ENCODE measurements around the gene CCDC80. TPM values are rescaled to one million over a fixed set of nuclear protein-coding genes. Genes with fewer than 3 reads are reported as not detected.
A peak's percentile ranks its signal among the peaks of the same experiment; 100 is the strongest.

The CCDC80 gene
- total RNA-seq, 1 donor from 2014 or later: 11.6 TPM

- no peak overlapping the region for H3K4me3 ChIP-seq (ENCODE audit: low read depth, low read length)
- no peak for TF ChIP-seq CTCF (conservative IDR thresholded peaks at IDR 0.05; ENCODE audit: low read depth, low read length)
- no peak for DNase-seq (ENCODE audit: low read depth)
Observed at GRCh38 chr3:112656043-112656442, 15.1 kb upstream of the CCDC80 start.

DNA sequence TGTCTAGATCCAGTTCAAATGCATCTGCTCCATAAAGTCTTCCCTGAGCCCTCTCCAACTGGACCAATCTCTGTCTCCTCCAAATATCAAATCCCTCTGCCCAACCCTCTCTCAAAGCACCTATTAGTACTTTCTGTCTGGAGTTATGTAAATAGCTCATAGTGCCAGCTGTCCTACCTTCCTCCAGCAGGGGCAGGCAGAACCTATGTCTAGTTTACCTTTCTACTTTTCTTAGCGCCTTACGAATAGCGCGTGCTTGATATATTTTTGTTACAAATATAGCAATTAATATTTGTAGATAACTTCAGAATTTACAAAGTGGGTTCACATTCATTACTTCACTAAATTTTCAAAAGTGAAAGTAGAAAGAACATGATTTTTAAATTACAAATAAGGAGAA lies 14.0 kb upstream of the CCDC80 start:
- peak; percentile 47 for TF ChIP-seq CTCF (conservative IDR thresholded peaks at IDR 0.05; ENCODE audit: low read depth, low read length)
- no peak overlapping the region for H3K4me3 ChIP-seq (ENCODE audit: low read depth, low read length)
- DNase-seq (ENCODE audit: low read depth): no peak

GRCh38 chr3:112654492-112654891 lies 13.5 kb upstream of the CCDC80 start:
- H3K4me3 ChIP-seq (ENCODE audit: low read depth, low read length): no peak overlapping the region
- no peak for TF ChIP-seq CTCF (conservative IDR thresholded peaks at IDR 0.05; ENCODE audit: low read depth, low read length)
- DNase-seq (ENCODE audit: low read depth): no peak

- no peak overlapping the region for H3K4me3 ChIP-seq (ENCODE audit: low read depth, low read length)
- no peak for DNase-seq (ENCODE audit: low read depth)
- TF ChIP-seq CTCF (conservative IDR thresholded peaks at IDR 0.05; ENCODE audit: low read depth, low read length): no peak
Observed at GRCh38 chr3:112653881-112654300, 12.9 kb upstream of the CCDC80 start.

- no peak for TF ChIP-seq CTCF (conservative IDR thresholded peaks at IDR 0.05; ENCODE audit: low read depth, low read length)
- no peak for DNase-seq (ENCODE audit: low read depth)
- no peak overlapping the region for H3K4me3 ChIP-seq (ENCODE audit: low read depth, low read length)
Observed at GRCh38 chr3:112653209-112653871, 12.4 kb upstream of the CCDC80 start.

DNA sequence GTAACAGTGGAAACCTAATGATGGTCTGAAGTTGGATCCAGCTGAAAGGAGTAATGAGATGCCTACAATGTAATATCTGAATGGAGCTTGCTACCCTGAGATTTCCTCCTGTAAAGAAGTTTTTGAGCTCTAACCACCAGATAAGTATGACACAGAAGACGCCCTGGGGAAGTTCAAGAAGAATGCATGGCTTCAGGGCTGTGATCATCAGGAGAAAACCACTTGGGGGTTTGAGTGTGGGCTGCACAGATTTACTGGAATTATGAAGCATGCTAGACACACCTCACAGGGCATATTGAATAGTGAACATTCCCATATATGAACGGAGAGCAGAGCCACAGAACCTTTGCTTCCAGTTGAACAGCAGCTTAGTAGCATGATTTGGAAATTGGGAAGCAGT lies 10.6 kb upstream of the CCDC80 start:
- no peak for DNase-seq (ENCODE audit: low read depth)
- no peak overlapping the region for H3K4me3 ChIP-seq (ENCODE audit: low read depth, low read length)
- no peak for TF ChIP-seq CTCF (conservative IDR thresholded peaks at IDR 0.05; ENCODE audit: low read depth, low read length)

- no peak overlapping the region for H3K4me3 ChIP-seq (ENCODE audit: low read depth, low read length)
- no peak for TF ChIP-seq CTCF (conservative IDR thresholded peaks at IDR 0.05; ENCODE audit: low read depth, low read length)
- DNase-seq (ENCODE audit: low read depth): no peak
Observed at GRCh38 chr3:112651071-112651470, 10.1 kb upstream of the CCDC80 start.
